ENCODE results near the gene LRRN2. TPM values are rescaled to one million over a fixed set of nuclear protein-coding genes. Genes with fewer than 3 reads are reported as not detected.
A peak's percentile ranks its signal among the peaks of the same experiment; 100 is the strongest.

Gene LRRN2
- total RNA-seq, 1 experiment from 2014 or later, result 5.0 TPM

GRCh38 chr1:204695692-204696091 lies 10.2 kb upstream of the LRRN2 start:
- Histone ChIP-seq H3K4me1 (ENCODE audit: insufficient read depth, low read length) (no peaks in the 10 kb centered on the region), H3K9me2 (replicated peaks; ENCODE audit: low read length) (no peaks in the 10 kb centered on the region), H3K4me3 (ENCODE audit: low read length) (no peak overlapping the region), H3K9ac (ENCODE audit: low read length) (no peak overlapping the region), H3K4me2 (ENCODE audit: low read length) (no peak overlapping the region), H3K27me3 (ENCODE audit: low read length) (no peaks in the 10 kb centered on the region), H3K36me3 (ENCODE audit: low read depth, low read length) (no peaks in the 10 kb centered on the region), H4K20me1 (ENCODE audit: low read length) (no peaks in the 10 kb centered on the region), H3K79me2 (ENCODE audit: low read length) (no peaks in the 10 kb centered on the region), H2AFZ (ENCODE audit: low read length) (no peak overlapping the region), H3K9me3 (ENCODE audit: low read length) (no peaks in the 10 kb centered on the region), H3F3A (ENCODE audit: low read length, unreplicated experiment) (no peaks in the 10 kb centered on the region), H3K27ac (ENCODE audit: low read length) (no peak overlapping the region)
- TF ChIP-seq EZH2 (IDR thresholded peaks at IDR 0.05; ENCODE audit: low read length, unreplicated experiment), result no peak
- no peak for TF ChIP-seq EZH2phosphoT487 (IDR thresholded peaks at IDR 0.05; ENCODE audit: borderline replicate concordance, low read length)
- no peak for TF ChIP-seq CTCF (conservative IDR thresholded peaks at IDR 0.05; ENCODE audit: low read depth, low read length)
- no TSS peak for BruUV-seq (replicated peaks)
- CTCF ChIA-PET, result no interaction called here
- intact Hi-C loops (cut with micrococcal nuclease), result no loop called here
- DNase-seq, result no peak
- POLR2A ChIA-PET (ENCODE audit: unreplicated experiment), result no interaction called here
- no peak for ATAC-seq

- no TSS peak for BruUV-seq (replicated peaks)
- H3K79me2 ChIP-seq (ENCODE audit: low read length), result no peaks in the 10 kb centered on the region
- no peak overlapping the region for H3K9ac ChIP-seq (ENCODE audit: low read length)
- ChIA-PET POLR2A (ENCODE audit: unreplicated experiment) (no interaction called here), CTCF (interaction anchor here (1.0 kb wide), 1 partner anchor 112 kb away, joined by 5 read pairs; no protein-coding TSS in a partner anchor)
- H3K27me3 ChIP-seq (ENCODE audit: low read length), result no peaks in the 10 kb centered on the region
- H3K9me2 ChIP-seq (replicated peaks; ENCODE audit: low read length), result no peaks in the 10 kb centered on the region
- H3K4me2 ChIP-seq (ENCODE audit: low read length), result no peak overlapping the region
- no peaks in the 10 kb centered on the region for H4K20me1 ChIP-seq (ENCODE audit: low read length)
- H3K4me1 ChIP-seq (ENCODE audit: insufficient read depth, low read length), result no peaks in the 10 kb centered on the region
- no peak for TF ChIP-seq CTCF (conservative IDR thresholded peaks at IDR 0.05; ENCODE audit: low read depth, low read length)
- no peak for TF ChIP-seq EZH2phosphoT487 (IDR thresholded peaks at IDR 0.05; ENCODE audit: borderline replicate concordance, low read length)
- TF ChIP-seq EZH2 (IDR thresholded peaks at IDR 0.05; ENCODE audit: low read length, unreplicated experiment), result no peak
- no peak overlapping the region for H2AFZ ChIP-seq (ENCODE audit: low read length)
- H3K9me3 ChIP-seq (ENCODE audit: low read length), result no peaks in the 10 kb centered on the region
- H3K4me3 ChIP-seq (ENCODE audit: low read length), result no peak overlapping the region
- no peak overlapping the region for H3K27ac ChIP-seq (ENCODE audit: low read length)
- H3F3A ChIP-seq (ENCODE audit: low read length, unreplicated experiment), result no peaks in the 10 kb centered on the region
- intact Hi-C loops (cut with micrococcal nuclease), result no loop called here
- no peak for DNase-seq
- ATAC-seq, result no peak
- no peaks in the 10 kb centered on the region for H3K36me3 ChIP-seq (ENCODE audit: low read depth, low read length)
These were observed 8.6 kb upstream of the LRRN2 start for GRCh38 chr1:204694145-204694544.

- Histone ChIP-seq H3K27me3 (ENCODE audit: low read length) (no peaks in the 10 kb centered on the region), H3K79me2 (ENCODE audit: low read length) (no peaks in the 10 kb centered on the region), H3F3A (ENCODE audit: low read length, unreplicated experiment) (no peaks in the 10 kb centered on the region), H3K27ac (ENCODE audit: low read length) (no peak overlapping the region), H3K4me3 (ENCODE audit: low read length) (no peak overlapping the region), H3K4me2 (ENCODE audit: low read length) (no peak overlapping the region), H4K20me1 (ENCODE audit: low read length) (no peaks in the 10 kb centered on the region), H2AFZ (ENCODE audit: low read length) (no peak overlapping the region), H3K9me2 (replicated peaks; ENCODE audit: low read length) (no peaks in the 10 kb centered on the region), H3K9me3 (ENCODE audit: low read length) (no peaks in the 10 kb centered on the region), H3K4me1 (ENCODE audit: insufficient read depth, low read length) (no peaks in the 10 kb centered on the region), H3K9ac (ENCODE audit: low read length) (no peak overlapping the region), H3K36me3 (ENCODE audit: low read depth, low read length) (no peaks in the 10 kb centered on the region)
- no peak for DNase-seq
- intact Hi-C loops (cut with micrococcal nuclease), result no loop called here
- TF ChIP-seq EZH2 (IDR thresholded peaks at IDR 0.05; ENCODE audit: low read length, unreplicated experiment) (no peak), CTCF (conservative IDR thresholded peaks at IDR 0.05; ENCODE audit: low read depth, low read length) (no peak), EZH2phosphoT487 (IDR thresholded peaks at IDR 0.05; ENCODE audit: borderline replicate concordance, low read length) (no peak)
- POLR2A ChIA-PET (ENCODE audit: unreplicated experiment), result no interaction called here
- BruUV-seq (replicated peaks), result no TSS peak
- ATAC-seq, result peak; percentile 16; the same call in 1 of the 2 replicates
- CTCF ChIA-PET, result interaction anchor here (0.7 kb wide), 1 partner anchor 237 kb away, joined by 3 read pairs; no protein-coding TSS in a partner anchor
These were observed 7.4 kb upstream of the LRRN2 start for GRCh38 chr1:204692841-204693356.
